IPS-NIHi11 (cell line): Measurements from ENCODE around the gene SSTR5.
"Not testable (repeated sequence)": the region's sequence is repeated elsewhere in the genome, so short reads cannot be mapped to it uniquely, and the experiment has no call there.

ENCODE experiments used
- DNase-seq: peaks from one replicate; pipeline ENCODE4 v3.0.0; 2012; ENCODE audit warnings: mixed read lengths, low spot score

Gene SSTR5

DNA sequence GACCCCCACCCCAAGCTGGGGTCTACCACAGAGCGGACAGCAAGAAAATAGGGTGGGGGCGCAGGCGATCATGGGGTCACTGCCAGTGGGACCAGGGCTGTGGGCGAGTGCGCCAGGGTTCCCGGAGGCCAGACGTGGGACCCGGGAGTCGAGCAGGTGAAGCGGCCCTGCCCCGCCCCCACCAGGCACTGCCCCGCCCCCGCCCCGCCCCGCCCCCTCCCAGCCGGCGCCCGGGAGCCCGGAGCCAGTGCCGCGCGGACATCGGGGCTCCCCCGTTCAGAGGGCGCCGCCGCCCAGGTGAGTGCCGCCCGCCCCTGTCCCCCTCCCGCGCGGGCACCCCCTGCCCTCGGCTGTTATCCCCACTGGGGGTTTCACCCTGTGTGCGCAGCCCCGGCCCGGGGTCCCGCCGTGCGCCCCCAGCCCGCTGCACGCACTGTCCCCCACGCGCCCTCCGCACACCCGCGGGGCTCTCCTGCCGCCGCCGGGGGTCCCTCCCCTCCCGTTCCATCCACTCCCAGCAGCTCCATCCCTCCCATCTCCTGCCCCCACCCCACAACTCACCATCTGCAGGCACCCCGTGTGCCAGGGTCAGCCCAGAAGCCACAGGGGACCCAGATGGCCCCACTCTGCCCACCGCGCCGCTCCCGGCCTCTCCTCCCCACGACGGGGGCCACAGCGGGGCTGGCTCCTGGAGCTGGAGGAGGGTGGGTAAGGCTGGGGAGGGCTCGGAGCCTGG lies at the start of gene SSTR5:
Gene SSTR5, plus strand, starts transcription at position 222 of the 736 bp plus-strand sequence. CDS start 6,122 bp downstream, outside the sequence.
- peak; percentile 87 for DNase-seq

GRCh38 chr16:1024138-1024537 lies 48.4 kb upstream of the SSTR5 start:
- no peak for DNase-seq

DNA sequence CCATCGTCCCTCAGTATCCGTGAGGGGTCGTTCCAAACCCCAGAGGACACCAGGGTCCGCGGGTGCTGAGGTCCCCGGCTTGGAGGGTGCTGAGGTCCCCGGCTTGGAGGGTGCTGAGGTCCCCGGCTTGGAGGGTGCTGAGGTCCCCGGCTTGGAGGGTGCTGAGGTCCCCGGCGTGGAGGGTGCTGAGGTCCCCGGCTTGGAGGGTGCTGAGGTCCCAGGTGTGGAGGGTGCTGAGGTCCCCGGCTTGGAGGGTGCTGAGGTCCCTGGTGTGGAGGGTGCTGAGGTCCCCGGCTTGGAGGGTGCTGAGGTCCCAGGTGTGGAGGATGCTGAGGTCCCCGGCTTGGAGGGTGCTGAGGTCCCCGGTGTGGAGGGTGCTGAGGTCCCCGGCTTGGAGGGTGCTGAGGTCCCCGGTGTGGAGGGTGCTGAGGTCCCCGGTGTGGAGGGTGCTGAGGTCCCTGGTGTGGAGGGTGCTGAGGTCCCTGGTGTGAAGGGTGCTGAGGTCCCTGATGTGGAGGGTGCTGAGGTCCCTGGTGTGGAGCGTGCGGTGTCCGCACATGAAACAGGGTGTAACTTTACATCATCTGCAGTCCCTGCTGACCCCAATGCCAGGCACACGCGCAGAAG lies 47.3 kb upstream of the SSTR5 start:
- DNase-seq, result not testable (repeated sequence)

DNA sequence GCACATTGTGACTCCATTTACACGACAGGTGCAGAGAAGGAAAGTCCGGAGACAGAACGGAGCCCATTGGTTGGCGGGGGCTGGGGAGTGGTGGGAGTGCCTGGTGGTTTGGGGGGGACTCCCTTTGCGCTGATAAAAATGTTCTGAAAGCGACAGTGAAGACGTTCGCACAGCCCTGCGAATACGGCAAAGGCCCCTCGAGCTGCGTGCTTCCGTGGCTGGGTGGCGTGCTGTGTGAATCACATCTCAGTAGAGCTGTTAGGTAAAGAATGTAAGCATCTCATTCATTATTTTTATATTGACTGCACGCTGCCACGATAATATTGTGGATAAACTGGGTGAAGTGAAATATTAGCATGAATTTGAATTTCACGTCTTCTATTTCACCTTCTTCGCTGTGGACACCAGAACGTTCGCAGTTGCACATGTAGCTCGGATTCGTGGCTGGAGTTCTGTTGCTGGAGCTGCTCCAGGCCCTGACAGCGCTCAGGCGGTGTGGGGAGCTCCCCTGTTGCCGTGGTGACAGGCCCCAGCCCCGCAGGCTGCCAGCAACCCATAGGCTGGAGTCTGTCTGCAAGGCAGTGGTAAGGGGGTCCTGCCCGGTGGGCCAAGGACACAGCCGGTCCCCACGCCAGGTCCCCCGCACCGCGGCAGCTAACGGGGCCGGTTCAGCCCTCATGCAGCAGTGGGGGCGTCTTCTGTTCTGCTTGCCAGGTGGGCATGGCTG lies 46.3 kb upstream of the SSTR5 start:
- DNase-seq, result no peak

GRCh38 chr16:1026784-1027500 lies 45.6 kb upstream of the SSTR5 start:
- DNase-seq, result no peak

DNA sequence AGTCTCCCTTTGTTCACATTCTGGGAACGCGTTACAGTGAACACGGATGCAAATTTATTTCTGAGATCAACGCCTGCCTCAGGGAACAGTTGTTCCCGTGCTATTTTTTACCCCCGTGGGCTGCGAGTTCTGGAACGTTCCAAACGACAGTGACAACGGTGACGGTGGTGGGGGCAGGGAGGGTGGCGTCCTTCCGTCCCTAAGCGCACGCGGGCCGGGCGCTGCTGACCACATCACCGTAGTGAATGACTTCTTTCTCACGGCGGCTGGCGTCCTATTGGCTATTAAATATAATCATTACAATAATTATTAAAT lies 45.1 kb upstream of the SSTR5 start:
- DNase-seq, result no peak

DNA sequence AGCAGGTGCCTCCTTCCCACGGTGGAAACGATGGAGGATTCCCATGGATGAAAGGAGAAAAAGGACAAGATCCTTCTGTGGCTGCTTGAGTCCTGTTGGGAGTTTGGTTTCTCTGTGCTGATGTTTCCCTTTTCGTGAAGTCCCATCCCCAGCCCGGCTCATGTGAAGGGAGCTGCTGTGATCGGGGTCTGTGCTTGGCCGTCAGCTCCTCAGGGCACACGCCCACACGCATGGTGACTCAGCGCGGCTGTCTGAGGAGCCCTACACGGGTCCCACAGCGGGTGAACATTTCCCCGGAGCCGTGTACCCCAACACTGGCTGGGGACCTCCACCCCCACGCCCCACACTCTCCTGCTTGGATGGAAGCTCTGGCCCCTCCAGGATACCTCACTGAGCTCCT lies 44.5 kb upstream of the SSTR5 start:
- DNase-seq, result no peak

DNA sequence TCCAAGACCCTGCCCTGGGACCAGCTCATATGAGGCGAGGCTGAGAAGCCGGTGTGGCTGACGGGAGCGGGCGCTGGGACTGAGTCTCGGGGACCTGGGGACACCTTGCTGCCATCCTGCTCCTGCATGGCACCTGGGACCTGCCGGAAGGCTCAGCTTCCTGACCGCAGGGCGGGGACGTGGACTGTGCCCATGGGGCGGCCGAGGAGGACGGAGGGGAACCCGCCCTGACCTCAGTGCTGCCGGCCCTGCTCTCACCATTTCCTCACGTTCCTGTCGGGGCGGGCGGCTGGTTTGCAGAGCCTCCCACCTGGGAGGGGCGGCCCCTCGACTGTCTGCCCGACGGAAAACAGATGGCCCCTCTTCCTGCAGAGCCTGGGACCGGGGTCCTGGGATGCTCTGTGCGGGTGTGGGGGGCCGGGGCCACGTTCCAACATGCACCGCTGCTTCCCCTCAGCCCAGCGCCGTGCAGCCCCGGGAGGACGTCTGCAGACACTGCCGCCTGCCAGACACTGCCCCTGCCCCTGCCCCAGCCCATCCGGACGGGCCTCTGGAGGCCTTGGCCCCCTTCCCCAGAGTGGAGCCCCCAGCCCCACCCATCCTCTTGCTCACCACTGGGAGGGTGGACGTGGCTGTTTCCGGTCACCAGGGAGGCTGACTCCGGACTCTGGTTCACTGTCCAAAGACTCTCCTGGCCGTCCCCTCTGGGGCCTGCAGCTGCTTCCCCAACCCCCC lies 43.9 kb upstream of the SSTR5 start:
- DNase-seq, result no peak

- no peak for DNase-seq
Measured at GRCh38 chr16:1029259-1029545, 43.3 kb upstream of the SSTR5 start.

DNA sequence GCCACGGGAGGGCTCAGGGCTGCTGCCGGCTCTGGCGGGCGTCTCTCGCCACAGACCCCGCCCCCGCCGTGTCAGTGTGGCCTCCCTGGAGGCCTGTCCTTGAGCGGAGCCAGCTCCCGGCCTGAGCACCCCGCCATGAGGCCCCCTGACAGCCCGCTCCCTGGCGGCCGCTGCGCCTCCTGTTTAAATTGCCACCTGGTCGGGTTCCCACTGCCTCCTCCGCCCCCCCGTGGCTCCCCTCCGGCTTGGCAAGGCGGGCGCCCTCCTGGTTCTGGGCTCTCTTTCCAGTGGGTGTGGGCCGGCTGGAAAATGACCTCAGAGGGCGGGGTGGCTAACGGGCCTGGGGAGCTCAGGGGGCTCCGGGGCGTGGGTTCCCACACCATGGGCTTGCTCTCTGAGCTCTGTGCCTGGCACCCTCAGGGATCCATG lies 42.1 kb upstream of the SSTR5 start:
- DNase-seq, result no peak

- no peak for DNase-seq
Measured at GRCh38 chr16:1031666-1032065, 40.9 kb upstream of the SSTR5 start.

- DNase-seq, result no peak
Measured at GRCh38 chr16:1032607-1033006, 39.9 kb upstream of the SSTR5 start.

DNA sequence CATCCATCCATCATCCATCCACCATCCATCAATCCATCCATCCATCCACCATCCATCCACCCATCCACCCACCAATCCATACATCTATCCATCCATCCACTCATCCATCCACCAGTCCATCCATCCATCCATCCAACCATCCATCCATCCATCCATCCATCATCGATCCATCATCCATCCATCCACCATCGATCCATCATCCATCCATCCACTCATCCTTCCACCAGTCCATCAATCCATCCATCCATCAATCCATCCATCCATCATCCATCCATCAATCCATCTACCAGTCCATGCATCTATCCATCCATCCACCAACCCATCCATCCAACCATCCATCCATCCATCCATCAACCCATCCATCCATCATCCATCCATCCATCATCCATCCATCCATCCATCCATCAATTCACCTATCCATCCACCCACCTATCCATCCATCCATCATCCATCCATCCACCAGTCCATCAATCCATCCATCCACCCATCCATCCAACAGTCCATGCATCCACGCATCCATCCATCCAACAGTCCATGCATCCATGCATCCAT lies 39.3 kb upstream of the SSTR5 start:
- no peak for DNase-seq

GRCh38 chr16:1034230-1035065 lies 38.1 kb upstream of the SSTR5 start:
- DNase-seq, result no peak

DNA sequence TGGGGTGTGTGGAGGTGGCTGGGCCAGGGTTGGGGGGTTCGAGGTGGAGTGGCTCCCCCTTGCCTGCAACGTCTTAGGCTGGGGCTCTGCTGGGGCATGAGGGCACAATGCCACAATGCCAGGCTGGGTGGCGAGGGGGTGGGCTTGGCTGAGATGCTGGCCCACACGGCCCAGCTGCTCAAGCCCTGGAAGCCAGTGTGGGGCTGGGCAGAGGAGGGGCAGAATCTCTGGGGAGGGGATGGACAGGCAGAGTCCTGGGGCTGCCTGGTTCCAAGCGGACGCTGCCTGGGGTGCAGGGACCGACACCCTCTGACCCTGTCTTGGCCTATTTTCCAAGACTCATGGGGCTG lies 37.5 kb upstream of the SSTR5 start:
- DNase-seq, result no peak

DNA sequence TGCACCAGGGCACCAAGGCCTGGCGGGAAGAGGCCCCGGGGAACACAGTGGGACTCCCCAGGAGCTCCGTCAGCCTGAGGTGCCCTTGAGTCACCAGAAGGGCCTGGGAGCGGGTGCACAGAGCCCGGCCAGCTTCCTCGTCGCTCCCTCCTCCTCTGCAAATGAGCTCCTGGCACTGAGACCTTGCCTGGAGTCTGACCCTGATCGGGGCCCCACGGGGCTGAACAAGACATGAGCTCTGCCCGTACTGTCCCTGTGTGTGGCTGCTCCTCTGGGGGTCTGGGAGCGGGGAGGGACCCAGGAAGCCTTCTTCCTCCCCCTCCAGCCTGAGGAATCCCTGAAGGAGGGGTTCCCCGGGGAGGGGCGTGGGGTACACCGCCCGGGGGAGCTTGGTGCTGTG lies 36.4 kb upstream of the SSTR5 start:
- DNase-seq, result no peak

DNA sequence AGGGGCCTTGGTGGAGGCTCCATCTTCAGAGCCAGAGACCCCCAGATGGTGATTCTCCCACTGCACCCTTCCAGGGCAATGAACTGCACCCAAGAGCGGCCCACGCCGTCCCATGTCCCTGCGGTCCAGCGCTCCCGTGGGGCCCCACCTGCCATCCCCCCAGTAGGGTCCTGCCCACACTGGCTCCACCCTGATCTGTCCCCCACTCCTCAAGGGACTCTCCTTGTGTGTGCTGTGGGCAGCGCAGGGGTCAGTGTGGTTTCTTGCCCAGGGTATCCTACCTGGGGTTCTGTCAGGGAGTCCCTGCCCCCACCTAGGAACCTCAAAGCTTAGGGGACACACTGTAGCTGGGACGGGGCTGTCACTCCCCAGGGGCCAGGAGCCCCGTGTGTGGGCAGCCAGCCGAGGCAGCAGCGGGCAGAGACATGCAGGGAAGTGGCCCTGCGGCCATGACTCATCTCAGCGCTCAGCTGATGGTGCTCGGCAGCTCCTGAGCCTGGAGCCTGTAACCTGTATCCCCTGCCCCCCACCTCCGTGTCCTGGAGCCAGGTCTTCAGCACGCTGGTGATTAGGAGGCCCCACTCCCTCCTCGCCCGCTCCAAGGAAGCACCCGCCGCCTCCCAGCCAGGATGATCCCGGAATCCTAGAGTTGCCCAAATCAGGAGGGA lies 35.7 kb upstream of the SSTR5 start:
- no peak for DNase-seq

DNA sequence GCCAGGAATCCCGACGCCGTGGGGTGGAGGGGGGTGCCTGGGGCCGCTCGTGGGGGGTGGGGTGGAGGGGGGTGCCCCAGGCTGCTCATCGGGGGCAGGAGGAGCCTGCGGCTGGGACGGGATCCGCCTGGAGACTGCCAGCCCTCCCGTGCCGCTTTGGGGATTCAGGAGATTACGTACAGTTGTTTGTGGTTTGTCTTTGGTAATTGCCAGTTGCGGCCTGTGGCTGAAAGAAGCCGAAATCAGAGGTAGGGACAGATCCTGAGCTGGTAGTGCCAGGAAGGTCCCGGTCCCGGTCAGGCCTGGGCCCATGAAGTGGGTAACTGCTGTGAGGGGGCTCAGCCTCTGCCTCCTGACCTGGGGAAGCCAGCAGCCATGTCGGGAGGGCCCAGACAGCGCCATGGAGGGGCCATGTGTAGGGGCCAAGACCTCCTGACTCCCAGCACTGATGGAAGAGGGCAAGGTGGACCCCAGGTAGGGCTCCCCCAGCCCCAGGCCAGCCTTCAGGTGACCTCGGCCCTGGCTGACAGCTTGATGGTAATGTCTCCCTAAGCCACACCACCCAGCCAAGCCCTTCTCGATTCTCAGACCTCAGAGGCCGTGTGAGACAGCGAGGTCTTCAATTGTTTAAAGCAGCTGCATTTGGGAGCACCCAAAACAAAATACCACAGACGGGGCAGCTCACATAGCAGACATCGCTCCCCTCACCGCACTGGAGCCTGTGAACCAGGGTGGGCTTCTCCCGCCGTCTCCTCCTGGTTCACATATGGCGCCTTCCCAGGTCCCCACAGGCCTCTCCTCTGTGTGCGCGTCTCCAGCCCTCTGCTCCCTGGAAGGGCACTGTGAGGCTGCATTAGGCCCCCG lies 34.9 kb upstream of the SSTR5 start:
- DNase-seq, result no peak

GRCh38 chr16:1038932-1039331 lies 33.6 kb upstream of the SSTR5 start:
- no peak for DNase-seq

- DNase-seq, result no peak
Measured at GRCh38 chr16:1039762-1040161, 32.8 kb upstream of the SSTR5 start.
